ENCODE results near the gene SACM1L. TPM values are rescaled to one million over a fixed set of nuclear protein-coding genes. Genes with fewer than 3 reads are reported as not detected.

The SACM1L gene
- total and polyA plus RNA-seq, 2 of the 8 experiments (the other 6 are each of a cell fraction or from before 2014, with no cell fraction given), result 20.1 to 61.0 TPM

DNA sequence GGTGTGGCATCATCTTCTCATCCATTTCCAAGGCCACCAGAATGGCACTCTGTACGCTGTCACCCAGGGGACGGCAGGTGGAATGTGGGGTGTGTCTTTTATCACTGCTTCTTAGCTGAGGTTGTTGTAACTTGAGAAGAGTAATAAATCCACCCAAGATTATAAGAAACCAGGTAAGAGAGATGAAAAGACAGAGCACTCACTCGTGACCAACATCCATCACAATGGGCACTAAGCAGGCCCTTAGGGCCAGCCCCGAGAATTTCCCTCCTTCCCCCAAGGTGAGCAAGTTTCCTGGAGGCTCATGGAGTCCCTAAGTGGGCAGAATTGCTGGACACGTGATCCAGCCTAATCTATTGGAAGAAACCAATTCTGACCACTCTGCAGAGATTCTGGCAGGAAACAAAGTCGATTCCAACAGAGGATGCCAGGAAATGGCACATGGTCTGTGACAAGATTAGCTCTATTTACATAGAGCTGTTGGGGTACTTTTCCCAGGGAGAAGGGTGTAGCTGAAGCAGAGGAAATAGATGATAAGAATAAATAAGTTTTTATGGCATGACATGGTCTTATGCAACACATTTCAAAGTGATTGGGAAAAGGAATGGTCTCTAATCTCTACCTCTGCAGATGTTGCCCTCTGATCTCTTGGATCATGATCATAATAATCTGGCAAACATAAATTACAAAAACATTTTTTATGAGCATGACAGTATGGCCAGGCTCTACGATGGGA, 84.7 kb downstream of the SACM1L start:
- Histone ChIP-seq H4K91ac (replicated peaks; ENCODE audit: insufficient read length, low read length) (no peak overlapping the region), H2BK12ac (ENCODE audit: low read depth, low read length) (no peak overlapping the region), H3K79me1 (ENCODE audit: low read depth, low read length) (no peaks in the 10 kb centered on the region), H3K18ac (ENCODE audit: extremely low read depth, low read length) (no peak overlapping the region), H3K14ac (ENCODE audit: insufficient read length) (no peak overlapping the region), H4K5ac (ENCODE audit: insufficient read length, low read depth, low read length) (no peak overlapping the region), H3K4ac (replicated peaks; ENCODE audit: insufficient read length, low read depth, low read length) (no peak overlapping the region), H4K8ac (ENCODE audit: extremely low read depth, insufficient read depth, low read length) (no peak overlapping the region), H3K27me3 (replicated peaks in 1 of 4; ENCODE audit: control insufficient read depth in 3 of 4, extremely low read depth in 1 of 4, insufficient read depth in 3 of 4, low read length in 3 of 4) (no peaks in the 10 kb centered on the region), H4K20me1 (replicated peaks in 1 of 2; ENCODE audit: control insufficient read depth in 1 of 2, insufficient read depth in 2 of 2, low read length in 2 of 2) (no peaks in the 10 kb centered on the region), H2BK120ac (replicated peaks; ENCODE audit: low read depth, low read length) (no peak overlapping the region), H3K36me3 (ENCODE audit: control insufficient read depth in 2 of 4, insufficient read depth in 4 of 4, low read length in 3 of 4) (no peaks in the 10 kb centered on the region), H3K4me1 (replicated peaks in 1 of 4; ENCODE audit: control insufficient read depth in 3 of 4, insufficient read depth in 4 of 4, low read length in 3 of 4) (no peaks in the 10 kb centered on the region; a peak in 1 of 7 replicates), H2BK15ac (ENCODE audit: low read length) (no peak overlapping the region), H2BK20ac (ENCODE audit: low read length) (no peak overlapping the region), H3K56ac (replicated peaks; ENCODE audit: insufficient read length, low read depth, low read length) (no peak overlapping the region), H3K23me2 (ENCODE audit: low read depth, low read length) (no peaks in the 10 kb centered on the region; the same call in 1 of the 2 replicates), H3K79me2 (ENCODE audit: control insufficient read depth in 1 of 2, insufficient read depth in 2 of 2, low read length in 2 of 2) (no peaks in the 10 kb centered on the region), H3K9me3 (ENCODE audit: insufficient read depth in 2 of 2, low read depth in 1 of 2, low read length in 1 of 2) (no peaks in the 10 kb centered on the region), H3K27ac (ENCODE audit: low read depth, low read length) (no peak overlapping the region), H2AK5ac (ENCODE audit: low read depth, low read length) (no peak overlapping the region), H2BK5ac (ENCODE audit: low read depth, low read length) (no peak overlapping the region), H2AFZ (ENCODE audit: low read length) (no peak overlapping the region), H3K23ac (ENCODE audit: insufficient read length) (no peak overlapping the region), H3K9ac (replicated peaks in 1 of 4; ENCODE audit: extremely low read depth in 1 of 4, low read depth in 3 of 4, low read length in 3 of 4) (no peak overlapping the region), H3K4me2 (ENCODE audit: insufficient read depth in 1 of 2, low read depth in 2 of 2, low read length in 2 of 2) (no peak overlapping the region), H3K4me3 (ENCODE audit: extremely low read depth in 1 of 4, insufficient read depth in 2 of 4, low read depth in 3 of 4, low read length in 4 of 4) (no peak overlapping the region)
- TF ChIP-seq JUN (IDR thresholded peaks at IDR 0.05; ENCODE audit: low read depth, low read length) (no peak), POU5F1 (IDR thresholded peaks at IDR 0.05; ENCODE audit: low read depth, low read length) (no peak), ZNF274 (IDR thresholded peaks at IDR 0.05; ENCODE audit: borderline replicate concordance, extremely low read depth, low read length) (no peak), YY1 (IDR thresholded peaks at IDR 0.05; ENCODE audit: low read depth, low read length) (no peak), TAF1 (IDR thresholded peaks at IDR 0.05; ENCODE audit: low read depth, low read length) (no peak)
- no peak for FAIRE-seq
- CTCF ChIA-PET (ENCODE audit: partially characterized antibody), result interaction anchor here (1.1 to 7.1 kb wide), 6 partner anchors 10 to 233 kb away, joined by 3 to 64 read pairs (median 4); no protein-coding TSS in a partner anchor
- no peak for DNase-seq (ENCODE audit: low read depth in 1 of 2, low spot score in 2 of 2)
- WGBS, 2 experiments (ENCODE audit: extremely low coverage in 1 of 2, insufficient coverage in 1 of 2, insufficient read length in 1 of 2, insufficient replicate concordance in 2 of 2, low coverage in 1 of 2, low lambda C conversion rate in 2 of 2, missing lambda C conversion rate in 1 of 2), result 83% methylated on average over 7 of the region's 7 CpGs; no CpG with 5 or more reads in 1 of the 2 experiments
- POLR2A ChIA-PET (ENCODE audit: partially characterized antibody), result no interaction called here

All from H1 (cell line).